Stimulated activated CD4-positive, alpha-beta T cell treated with anti-CD3 and anti-CD28 coated beads, Interleukin-15, amount 100 ng/mL, for 24 hours (primary cell): ENCODE results near the gene BST1.
A peak's percentile ranks its signal among the peaks of the same experiment; 100 is the strongest.

ENCODE experiments used
- DNase-seq: peaks from one replicate; pipeline ENCODE4 v3.0.0-alpha.2; 2020

BST1 gene

GRCh38 chr4:15702941-15703403, at the start of gene BST1:
Gene BST1 (plus strand): TSS chr4:15703065. CDS start chr4:15703145, 80 bp downstream.
- DNase-seq: peak; percentile 68

- DNase-seq: no peak
Measured at GRCh38 chr4:15653420-15653819, 49.4 kb upstream of the BST1 start.

- peak; percentile 15 for DNase-seq
Measured at GRCh38 chr4:15653864-15654592, 48.8 kb upstream of the BST1 start.

GRCh38 chr4:15654593-15655222, 48.2 kb upstream of the BST1 start:
- peak; percentile 60 for DNase-seq

GRCh38 chr4:15655223-15656037, 47.4 kb upstream of the BST1 start, which contains the start of gene FBXL5:
Gene FBXL5 (minus strand): TSS chr4:15655357. CDS start chr4:15655287, 70 bp downstream.
- DNase-seq: peak; percentile 86

GRCh38 chr4:15656038-15656470, 46.8 kb upstream of the BST1 start:
- no peak for DNase-seq

- no peak for DNase-seq
Measured at GRCh38 chr4:15657366-15657765, 45.5 kb upstream of the BST1 start.

- no peak for DNase-seq
Measured at GRCh38 chr4:15658136-15658770, 44.6 kb upstream of the BST1 start.

- DNase-seq: no peak
Measured at GRCh38 chr4:15658781-15659180, 44.1 kb upstream of the BST1 start.

GRCh38 chr4:15659768-15660570, 42.9 kb upstream of the BST1 start:
- DNase-seq: peak; percentile 21

- DNase-seq: no peak
Measured at GRCh38 chr4:15665753-15666365, 37.0 kb upstream of the BST1 start.

- DNase-seq: no peak
Measured at GRCh38 chr4:15667006-15667405, 35.9 kb upstream of the BST1 start.

GRCh38 chr4:15668566-15669435, 34.1 kb upstream of the BST1 start:
- DNase-seq: no peak

- DNase-seq: no peak
Measured at GRCh38 chr4:15670576-15670975, 32.3 kb upstream of the BST1 start.

GRCh38 chr4:15672101-15672500, 30.8 kb upstream of the BST1 start:
- DNase-seq: no peak

- no peak for DNase-seq
Measured at GRCh38 chr4:15673337-15673736, 29.5 kb upstream of the BST1 start.

- DNase-seq: no peak
Measured at GRCh38 chr4:15674046-15674445, 28.8 kb upstream of the BST1 start.

GRCh38 chr4:15674926-15675325, 27.9 kb upstream of the BST1 start:
- DNase-seq: no peak

GRCh38 chr4:15675356-15675755, 27.5 kb upstream of the BST1 start:
- DNase-seq: no peak

- no peak for DNase-seq
Measured at GRCh38 chr4:15676039-15676438, 26.8 kb upstream of the BST1 start.

GRCh38 chr4:15676899-15677298, 26.0 kb upstream of the BST1 start:
- no peak for DNase-seq
